Fibroblast of upper back skin (primary cell): Measurements from ENCODE around the gene PDLIM4.

Source experiments
- DNase-seq: peaks from one replicate; pipeline ENCODE4 v3.0.0-alpha.2; 2013

The PDLIM4 gene

DNA sequence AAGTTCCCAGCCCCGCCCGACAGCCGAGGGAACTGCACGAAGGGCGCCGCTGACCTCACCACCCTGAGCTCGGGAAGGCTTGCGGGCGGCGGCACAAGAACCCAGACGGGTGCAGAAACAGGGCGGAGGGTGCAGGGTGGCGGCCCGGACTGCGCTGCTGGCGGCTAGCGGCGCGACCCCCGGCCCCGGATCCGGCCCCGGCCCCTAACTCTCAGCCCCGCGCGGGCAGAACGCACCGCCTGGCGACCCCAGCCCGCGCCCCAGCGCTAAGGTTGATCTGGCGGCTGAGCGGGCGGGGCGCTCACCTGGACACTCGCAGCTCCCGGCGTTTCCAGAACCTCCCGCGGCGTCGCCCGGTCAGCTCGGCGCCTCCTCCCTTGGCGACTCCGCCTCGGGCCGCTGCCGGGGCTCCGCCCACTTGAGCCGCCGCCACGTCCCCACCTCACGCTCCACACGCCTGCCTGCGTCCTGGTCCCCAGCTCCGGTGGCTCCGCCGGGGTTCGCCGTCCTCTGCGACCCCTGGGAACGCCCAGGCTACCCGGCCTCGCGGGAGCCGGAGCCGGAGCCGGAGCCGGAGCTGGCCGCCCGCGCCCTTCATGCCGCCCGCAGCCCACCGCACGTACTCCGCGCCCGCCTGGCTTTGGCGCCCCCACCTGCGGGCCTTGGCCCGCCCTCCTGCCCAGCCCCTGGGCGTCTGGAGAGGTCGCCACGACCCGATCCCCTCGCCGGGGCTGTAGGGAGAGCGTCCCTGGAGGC lies 29.8 kb upstream of the PDLIM4 start, which contains the start of gene P4HA2:
Gene P4HA2, minus strand, starts transcription at position 369 of the 756 bp plus-strand sequence. CDS start 9,227 bp downstream, outside the sequence.
- peak; percentile 76 for DNase-seq

DNA sequence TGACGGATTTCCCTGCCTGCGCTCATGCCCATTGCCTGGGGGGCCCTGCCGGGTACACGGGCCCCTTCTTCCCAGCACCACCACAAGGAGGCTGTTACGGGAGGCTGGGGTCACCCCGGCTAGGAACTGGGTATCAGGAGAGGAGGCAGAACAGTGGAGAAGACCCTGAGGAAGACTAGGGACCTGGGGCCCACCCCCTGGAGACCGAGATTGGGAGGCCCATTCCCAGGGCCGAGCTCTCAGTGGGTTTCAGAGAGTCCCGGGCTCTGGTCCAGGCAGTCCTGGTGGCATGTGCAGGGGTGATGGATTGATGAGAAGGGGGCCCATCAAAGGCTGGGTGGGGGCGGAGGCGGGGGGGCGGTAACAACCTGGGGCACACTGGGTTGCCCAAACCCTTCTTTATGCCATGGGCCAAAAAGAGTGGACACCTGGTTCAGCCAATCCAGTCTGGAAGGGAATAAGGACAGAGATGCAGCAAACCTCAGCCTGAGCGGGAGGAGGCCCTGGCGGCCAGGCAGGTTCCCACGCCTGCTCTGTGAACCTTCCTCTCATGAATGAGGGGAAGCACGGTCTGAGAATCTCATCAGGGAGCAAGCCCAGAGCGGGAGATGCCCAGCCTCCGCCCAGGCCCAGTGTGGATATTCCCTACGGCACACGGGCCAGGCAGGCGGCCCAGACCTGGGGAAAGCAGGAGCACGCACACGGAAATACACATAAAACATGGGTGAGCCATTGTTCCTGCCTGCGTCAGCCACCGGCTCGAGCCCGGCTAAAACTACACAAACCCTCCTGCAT lies 29.1 kb upstream of the PDLIM4 start:
- no peak for DNase-seq

DNA sequence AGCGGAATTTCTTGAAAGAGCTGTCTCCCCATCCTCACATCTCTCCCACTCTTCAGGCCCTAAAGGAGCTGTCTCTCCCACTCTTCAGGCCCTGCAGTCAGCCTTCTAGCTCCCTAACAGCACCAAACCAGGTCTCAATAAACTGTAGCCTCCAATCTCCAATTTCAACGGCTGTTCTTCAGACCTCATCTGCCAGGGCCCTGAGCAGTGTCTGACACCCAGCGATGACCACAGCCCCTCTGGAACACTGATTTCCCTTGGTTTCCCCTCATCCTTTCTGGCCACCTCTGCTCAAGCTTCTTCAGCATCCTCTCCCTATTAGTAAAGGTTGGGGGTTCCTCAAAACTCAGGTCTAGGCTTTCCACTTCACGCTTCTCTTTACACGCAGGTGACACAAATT lies 28.3 kb upstream of the PDLIM4 start:
- no peak for DNase-seq

DNA sequence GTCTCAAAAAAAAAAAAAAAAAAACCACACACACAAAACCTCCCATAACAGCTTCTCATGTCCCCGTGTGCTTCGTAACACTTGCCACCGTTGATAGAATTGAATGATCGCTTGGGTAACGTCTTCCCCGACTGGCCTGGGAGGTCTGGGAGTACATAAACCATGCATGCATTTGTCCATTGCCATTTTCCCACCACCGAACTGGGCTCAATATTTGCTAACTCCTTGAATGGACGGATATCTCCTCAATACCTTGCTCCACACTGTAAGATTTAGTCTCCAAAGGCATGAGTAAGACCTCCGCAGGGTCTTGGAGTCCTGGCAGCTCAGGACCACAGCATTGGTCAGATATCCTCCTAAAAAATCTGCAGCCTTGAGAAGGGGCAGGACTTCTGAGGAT lies 26.6 kb upstream of the PDLIM4 start:
- DNase-seq = no peak

DNA sequence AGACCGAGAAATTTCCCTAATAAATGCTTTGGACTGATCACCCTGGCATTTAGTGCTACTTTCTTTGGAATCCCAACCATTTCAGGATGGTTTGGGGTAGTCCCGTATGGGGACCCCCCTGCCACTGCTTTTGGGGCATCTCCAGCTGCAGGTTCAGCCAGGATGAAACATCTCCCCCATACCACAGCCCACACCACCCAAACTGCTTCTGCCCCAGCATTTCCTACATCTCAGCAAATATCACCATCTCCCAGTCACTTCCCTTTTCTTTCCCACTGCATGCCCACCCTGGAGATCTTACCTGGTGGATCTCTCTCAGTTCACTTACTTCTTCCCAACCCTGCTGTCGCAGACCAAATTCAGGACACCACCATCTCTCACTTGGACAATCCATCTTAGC lies 25.0 kb upstream of the PDLIM4 start:
- DNase-seq = no peak

DNA sequence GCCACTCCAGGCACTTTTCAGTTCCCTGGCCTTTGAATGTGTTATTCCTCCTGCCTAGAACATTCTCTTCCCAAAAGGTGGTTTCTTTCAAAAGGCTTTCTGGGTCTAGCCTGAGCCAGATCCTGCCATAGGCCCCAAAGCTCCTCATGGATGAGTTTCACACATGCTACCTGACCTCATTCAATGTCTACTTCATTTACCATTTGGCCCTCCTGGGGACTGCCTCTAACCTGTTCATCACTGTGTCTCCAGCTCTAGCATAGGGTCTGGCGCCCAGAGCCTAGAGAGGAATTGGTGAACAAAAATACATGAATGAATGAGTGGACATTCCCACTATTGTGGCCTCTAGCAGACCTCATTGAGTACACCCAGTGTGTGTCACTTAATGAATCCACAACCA lies 24.4 kb upstream of the PDLIM4 start:
- DNase-seq = no peak

DNA sequence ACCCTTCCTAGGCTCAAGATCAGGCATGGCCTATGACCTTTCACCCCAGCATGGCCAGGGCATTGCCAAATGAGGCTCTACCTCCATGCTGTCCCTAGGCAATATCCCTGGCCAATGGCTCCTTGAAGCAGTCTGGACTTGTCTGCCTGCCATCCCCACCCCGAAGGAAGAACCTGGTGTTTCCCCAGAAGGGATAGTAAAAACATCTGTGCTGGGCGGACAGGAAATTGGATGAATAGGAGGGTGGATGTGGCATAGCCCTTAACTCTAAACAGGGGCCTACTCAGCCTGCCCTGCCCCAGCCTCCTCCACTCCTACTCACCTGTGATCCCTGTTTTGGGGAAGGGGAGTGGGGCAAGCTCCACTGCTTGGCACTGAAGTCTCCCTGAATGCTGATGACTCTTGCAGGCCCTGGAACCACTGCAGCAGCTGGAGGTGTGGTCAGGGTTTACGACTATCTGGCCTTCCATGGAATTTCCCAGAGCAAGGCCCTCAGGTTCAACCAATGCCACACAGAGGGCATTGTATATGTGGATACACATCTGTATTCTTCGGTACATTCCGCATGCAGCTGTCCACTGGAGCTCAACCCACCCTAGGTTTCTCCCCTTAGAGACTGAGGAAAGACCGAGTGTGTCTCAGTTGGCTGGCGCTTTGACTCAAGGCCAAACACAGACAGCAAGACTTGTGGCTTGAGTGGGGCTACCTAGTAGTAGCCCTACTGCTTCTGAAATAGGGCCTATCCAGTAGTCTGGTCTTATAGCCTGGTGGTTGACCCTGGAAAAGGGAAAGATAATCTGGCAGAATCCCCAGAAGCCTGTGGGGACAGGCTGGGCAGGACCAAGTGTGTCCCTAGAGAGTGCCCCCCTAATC lies 23.4 kb upstream of the PDLIM4 start:
- no peak for DNase-seq

DNA sequence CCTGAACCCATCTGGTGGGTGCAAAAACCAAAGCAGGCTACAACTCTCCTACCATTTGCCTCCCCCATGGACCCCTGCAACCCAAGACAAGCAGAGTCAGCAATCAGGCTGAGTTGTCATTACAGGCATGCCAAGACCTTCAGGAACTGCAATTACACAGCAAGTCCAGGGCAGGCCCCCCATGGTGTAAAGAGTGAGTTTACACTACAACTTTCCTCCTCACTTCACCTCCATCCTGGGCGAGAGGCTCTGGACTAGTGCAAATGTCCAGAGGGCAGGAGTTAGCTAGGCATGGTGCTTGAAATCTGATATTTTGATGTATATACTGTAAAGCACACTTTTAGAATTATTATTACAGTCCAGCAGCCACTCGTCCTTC lies 22.8 kb upstream of the PDLIM4 start:
- no peak for DNase-seq

DNA sequence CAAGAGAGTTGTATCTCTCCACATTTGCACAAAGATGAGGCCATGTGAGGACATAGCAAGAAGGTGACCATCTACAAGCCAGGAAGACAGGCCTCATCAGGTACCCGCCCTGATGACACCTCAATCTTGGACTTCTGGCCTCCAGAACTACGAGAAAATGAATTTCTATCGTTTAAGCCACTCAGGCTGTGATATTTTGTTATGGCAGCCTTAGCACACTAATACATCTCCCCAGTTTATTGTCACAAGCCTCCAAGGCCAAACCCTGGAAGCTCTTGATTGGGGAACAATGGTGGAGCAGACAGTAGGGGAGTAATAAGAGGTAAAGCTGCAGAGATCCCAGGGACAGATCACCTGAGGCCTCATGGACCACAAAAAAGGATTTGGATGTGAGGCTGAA lies 22.2 kb upstream of the PDLIM4 start:
- no peak for DNase-seq

DNA sequence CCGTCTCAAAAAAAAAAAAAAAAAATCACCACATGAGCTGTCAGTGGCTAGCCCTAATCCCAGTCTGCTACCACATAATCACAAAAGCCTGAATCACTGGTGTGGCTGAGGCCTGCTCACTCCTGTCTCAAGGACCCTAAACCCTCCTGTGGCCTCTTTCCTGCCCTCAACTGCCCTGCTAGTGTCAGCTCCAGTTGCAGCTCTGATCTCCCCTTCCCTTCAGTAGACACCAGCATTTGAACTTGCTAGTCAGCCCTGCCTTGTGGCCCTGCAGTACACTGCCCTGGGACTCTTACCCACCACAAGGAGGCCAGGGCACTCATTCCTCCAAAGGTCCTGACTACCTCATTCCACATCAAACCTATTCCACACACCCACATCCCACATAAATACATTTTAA lies 20.4 kb upstream of the PDLIM4 start:
- no peak for DNase-seq

DNA sequence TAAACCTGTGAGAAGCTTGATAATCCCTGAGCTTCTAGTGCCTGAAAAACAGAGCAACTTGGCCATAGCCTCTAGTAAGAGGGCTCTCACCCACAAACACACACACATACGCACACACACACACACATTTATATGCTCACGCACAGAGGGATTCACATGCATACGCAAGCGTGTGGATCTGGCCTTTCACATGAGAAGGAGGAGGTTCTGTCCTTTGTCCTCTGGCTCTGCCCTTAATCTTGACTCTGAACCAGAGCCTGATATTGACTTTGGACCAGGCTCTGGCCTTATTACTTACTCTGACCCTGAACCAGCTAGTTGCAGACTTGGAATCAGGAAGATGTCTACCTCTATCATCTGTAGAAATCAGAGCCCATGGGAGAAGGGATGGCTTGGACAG lies 19.8 kb upstream of the PDLIM4 start:
- DNase-seq = no peak

DNA sequence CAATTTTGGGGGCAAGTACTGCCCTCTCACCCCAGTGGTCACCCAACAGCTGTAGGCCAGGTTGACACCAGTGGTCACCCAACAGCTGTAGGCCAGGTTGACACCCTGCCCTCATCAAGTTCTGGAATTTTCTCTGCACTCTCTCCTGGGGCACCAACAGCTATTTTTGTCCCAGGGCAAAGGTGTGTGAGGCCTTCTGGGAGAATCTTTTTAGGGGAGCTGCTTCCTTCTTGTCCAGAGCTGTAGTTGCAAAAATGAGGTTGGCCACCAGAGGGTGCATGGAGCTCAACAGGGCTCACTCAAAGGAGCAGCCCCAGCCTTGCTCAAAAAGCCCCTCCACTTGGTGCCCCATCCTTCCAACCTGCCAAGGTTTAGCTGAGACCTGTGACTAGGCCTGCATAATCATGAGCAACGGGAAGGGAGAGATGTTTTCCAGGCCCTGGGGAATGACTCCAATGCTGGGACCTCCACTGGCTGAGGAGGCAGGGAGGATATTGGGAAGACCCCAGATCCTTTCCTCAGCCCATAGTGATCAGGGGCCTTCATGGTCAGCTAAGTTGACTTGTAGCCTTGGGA lies 19.2 kb upstream of the PDLIM4 start:
- peak; percentile 66 for DNase-seq

DNA sequence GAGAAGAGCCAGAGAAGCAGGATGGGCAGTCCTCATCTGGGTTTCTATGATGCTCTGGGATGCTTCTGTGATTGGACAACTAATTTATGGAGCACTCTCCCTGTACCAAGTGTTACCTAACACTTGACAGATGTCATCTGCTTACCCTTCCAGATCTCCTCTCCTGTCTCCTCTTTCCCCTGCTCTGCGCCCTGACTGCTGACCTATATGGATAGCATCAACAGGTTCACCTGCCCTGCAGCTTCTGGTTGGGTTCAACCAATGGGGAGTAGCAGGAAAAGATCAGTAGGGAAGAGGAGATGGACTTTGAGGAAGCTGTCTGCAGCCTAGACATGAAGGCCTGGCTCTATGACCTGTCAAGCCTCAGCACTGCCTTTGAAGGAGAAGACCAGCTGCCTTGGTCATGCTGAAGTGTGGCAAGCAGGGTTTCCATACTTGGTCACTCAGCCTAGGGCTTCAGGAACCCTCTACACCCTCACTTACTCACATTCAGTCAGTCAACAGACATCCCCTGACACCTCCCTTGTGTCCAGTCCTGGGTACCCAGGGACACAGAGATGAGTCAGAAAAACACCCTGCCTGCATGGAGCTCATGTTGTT lies 18.5 kb upstream of the PDLIM4 start:
- no peak for DNase-seq

DNA sequence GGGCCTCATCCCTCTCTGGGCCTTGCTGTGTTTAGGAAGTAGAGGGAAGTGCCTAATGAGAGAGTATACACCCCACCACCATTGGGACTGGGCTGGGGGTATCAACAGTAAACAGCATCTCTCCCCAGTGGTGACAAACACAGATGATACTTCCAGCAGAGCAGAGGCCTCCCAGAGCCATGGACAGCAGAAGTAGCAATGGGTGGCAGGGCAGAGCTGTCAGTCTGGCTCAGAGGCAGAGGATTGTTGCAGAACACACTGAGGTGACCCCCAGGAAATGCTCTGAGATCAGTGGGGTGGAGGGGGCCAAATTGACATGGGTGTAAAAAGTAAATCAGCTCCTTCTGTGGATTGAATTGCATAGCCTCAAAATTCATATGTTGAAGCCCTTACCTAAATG lies 17.7 kb upstream of the PDLIM4 start:
- no peak for DNase-seq

DNA sequence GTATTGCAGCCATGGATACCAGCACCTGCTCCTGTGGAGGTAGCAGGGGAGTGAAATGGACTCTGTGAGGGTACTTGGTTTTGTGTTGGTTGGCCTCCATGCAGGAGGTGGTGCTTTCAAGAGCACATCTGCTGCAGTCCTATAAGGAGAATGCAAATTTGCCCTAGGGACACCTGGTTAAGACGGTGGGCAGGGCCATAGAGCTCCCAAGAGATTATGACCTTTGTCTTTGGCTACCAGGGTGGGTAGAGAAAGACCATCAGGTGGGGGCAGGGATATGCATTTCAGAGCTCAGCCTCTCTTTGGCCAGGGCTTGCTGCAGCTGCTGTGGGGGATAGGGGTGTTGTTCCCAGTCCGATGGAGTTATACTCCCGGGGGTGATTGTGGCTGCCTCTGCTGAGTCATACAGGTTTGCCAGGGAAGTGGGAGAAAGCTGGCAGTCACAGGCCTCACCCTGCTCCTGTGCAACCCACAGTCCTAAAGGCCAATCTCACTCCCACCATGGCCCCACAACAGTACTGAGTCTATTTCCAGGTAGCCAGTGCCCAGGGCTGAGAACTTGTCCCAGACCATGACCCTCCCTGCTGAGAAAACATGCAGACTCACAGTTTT lies 14.0 kb upstream of the PDLIM4 start:
- no peak for DNase-seq

DNA sequence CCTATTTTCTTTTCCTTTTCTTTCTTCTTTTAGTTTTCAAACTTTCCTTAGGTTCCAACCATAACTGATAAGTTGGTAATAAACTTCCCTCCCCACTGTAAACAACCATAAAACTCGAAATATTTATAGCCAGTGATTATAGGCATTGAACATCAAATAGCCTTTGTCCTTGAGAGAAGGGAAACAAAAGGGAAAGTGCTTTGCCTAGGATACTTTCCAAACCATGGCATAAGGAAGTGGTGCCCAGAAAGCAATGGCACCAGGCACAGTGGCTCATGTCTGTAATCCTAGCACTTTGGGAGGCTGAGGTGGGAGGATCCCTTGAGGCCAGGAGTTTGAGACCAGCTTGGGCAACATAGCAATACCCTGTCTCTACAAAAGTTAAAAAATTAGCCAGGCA lies 11.9 kb upstream of the PDLIM4 start:
- DNase-seq = no peak

DNA sequence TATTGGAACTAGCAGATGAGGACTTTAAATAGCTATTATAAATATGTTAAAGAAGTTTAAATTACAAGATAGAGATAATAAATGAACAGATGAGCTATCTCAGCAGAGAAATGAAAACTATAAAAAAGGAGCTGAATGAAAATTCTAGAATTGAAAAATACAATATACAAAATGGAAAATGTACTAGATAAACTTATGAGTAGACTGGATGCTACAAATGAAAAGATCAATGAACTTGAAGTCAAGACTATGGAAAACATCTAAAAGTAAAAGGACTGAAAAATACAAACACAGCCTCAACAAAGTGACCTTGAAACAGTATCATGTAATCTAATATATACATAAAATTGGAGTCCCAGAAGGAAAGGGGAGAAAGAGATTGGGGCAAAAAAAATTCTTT lies 10.7 kb upstream of the PDLIM4 start:
- no peak for DNase-seq

DNA sequence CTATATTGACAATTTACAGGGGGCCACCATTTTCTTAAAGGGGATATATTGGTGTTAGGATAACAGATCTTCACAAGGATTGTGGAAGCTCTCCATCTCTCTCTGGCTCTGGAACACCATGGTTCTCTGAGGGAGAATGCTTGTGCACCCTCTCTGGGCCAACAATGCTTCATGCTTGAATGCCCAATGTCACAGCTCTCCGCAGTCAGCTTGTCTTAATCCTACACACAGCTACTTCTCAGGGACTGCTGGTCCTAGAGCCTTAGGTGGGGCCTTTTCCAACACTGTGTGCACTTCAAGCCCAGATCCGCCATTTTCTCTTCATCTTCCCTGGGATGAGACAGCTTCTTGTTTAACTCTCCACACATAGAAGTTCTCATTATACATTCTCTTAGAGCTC lies 6.9 kb upstream of the PDLIM4 start:
- no peak for DNase-seq

DNA sequence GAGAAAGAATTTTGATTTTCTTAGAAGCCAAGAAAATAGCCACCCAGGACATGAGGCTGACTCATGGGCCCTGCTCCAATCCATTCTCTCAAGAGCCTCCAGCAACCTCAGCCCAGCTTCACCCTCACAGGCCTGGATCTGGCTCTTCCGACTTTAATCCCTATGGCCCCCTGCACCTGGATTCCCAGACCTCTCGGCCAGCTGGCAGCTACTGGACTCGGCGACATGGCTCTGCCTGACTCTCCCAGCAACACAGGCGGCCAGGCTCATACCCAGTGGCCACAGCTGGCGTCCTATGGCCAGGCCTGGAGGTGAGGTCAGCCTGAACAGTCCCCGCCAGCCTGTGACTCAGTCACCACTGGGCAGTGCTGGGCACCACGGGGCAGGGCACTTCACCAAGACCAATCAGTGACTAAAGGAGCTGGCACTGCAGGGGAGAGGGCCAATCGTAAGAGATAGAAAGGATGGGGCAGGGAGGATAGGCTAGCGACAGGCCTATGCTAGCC lies 6.2 kb upstream of the PDLIM4 start:
- DNase-seq = no peak

DNA sequence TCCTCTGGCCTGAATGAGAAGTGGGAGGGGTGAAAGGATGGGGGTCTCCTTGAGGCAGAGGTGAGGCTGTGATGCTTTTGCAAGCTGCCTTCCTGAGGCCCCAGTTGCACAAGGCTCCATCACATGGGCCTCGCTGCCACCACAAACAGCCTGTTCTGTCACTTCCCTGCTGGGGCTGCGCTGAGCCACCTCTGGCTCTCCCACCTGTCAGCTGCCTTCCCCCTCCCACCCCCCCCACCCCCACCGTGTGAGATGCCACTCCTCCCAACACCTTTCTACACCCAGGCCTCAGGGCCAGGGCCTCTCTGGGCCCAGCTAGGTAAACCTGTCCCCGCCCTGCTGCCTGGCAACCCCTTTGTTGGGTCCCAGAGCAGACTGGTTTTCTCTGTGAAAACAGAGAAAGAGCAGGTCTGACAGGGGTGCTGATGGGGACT lies 4.5 kb upstream of the PDLIM4 start:
- no peak for DNase-seq

DNA sequence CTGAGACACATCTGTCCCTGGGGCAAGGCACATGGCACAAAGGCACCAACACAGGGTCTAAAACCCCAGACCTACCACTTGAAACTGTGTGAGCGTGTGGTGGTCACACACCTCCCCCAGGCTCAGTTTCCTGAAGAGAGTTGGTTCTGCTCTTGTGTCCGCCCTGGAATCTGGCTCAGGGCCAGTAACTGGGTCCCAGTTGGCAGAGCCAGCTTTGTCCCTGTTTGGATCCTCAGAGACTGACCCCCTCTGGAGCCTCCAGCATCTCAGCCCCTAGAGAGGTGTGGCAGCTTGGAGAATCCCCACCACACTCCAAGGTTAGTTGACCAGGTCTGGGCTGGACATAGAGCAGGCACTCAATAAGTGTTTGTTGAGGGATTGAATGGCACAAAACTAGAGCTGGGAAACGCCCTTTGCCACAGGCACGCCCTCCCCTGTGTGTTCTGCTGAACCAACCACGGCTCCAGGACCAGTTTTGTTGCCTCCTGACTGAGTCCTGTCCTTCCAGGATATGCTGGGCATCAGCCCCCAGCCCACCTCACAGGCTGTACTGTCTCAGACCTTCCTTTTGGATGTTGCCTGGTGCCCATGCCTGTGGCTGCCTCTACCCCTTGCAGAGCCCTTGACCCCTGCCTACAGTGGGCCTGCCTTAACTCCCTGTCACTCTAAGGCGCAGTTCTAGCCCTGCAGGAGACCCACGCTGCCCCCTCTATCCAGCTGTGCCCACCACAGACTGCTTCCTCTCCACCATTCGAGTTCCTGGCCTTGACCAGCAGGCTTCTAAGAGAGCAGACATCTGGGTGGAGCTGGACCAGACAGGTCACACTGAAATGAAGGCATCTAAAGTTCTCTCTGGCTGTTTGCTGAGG lies 3.8 kb upstream of the PDLIM4 start:
- no peak for DNase-seq
